HS-5 (cell line): Measurements from ENCODE around the gene SELENOM.
"Not testable (repeated sequence)": the region's sequence is repeated elsewhere in the genome, so short reads cannot be mapped to it uniquely, and the experiment has no call there.

Experiments
- DNase-seq: peaks from one replicate; pipeline ENCODE4 v3.0.0-alpha.2; 2012; ENCODE audit warnings: low read depth

SELENOM gene

DNA sequence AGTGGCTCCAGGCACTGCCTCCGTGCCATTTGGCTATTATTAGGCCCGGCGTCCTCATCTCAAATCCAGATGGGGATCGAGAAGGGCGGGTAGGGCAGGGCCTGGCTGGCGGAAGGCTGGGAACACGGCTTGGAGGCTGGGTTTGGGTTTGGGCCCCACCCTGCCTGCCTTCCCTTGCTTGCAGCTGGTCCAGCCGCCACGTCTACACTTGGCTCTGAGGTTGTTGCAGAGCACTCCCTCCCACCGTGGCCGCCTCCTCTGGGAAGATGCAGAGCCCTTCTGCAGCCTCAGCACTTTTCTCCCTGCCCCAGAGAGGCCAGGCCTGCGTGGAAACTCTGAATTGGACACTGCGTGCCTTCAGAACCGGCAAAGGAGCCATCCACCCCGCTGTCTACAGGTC is 31.4 kb downstream of the SELENOM start:
- DNase-seq = no peak

DNA sequence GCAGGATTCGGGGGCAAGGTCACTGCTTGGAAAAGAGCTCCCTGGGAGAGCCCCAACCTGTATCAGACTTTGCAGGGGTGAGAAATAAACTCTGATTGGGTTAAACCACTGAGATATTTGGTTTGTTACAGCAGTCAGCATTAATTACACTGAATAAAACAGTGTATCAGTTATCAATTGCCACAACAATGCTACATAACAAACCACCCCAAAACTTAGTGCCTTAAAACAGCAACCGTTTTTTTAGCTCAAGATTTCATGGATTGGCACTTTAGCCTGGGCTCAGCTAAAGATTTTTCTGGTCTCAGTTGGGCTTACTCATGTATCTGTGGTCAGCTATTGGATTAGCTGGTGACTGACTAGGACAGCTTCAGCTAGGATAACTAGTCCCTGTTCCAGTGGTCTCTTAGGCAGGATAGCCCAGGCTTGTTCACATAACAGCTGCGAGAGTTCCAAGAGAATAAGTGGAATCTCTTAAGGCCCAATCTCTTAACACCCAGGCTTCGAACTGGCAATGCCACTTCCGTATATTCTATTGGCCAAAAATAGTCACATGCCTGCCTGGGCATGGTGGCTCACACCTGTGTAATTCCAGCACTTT is 33.7 kb downstream of the SELENOM start:
- DNase-seq = not testable (repeated sequence)

DNA sequence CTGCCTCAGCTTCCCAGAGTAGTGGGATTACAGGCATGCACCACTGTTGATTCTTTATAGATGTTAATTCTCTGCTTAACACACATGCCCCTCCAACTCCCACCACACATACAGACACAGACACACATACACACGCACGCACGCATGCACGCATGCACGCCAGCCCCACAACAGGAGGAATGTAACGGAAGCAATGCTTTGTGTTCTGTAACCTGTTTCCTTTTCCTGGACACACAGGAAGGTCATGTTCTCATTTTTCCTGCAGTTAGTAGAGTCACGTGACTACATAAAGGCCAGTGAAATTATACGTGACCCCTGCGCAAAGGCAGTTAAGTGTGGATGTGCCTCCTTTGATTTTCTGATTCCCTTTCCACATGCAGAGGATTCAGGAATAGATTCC is 34.2 kb downstream of the SELENOM start:
- not testable (repeated sequence) for DNase-seq

DNA sequence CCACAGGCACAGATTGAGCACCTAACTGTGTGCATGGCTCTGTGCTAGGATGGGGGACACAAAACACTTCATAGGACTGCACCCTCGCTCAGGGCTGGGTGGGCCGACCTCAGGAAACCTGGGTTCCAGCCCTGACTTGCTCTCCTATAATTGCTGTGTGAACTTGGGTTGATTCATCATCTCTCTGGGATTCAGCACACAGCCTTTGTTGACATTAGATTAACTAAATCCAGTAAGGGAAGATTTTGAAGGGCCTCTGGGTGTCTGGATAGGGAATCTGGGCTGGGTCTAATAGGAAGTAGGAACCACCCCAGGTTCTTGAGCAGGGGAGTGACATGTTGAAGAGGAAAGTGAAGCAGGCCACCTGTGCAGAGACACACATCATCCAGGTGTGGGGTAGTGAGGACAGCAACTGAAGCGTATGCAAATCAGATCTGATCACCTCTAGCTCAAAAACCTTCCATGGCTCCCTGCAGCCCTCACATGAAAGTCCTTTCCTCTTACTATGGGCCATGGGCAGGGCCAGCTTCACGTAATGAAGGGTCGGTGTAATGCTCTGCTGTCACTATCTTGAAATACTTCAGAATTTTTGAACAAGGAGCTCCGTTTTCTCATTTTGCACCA is 37.6 kb downstream of the SELENOM start:
- DNase-seq = not testable (repeated sequence)

DNA sequence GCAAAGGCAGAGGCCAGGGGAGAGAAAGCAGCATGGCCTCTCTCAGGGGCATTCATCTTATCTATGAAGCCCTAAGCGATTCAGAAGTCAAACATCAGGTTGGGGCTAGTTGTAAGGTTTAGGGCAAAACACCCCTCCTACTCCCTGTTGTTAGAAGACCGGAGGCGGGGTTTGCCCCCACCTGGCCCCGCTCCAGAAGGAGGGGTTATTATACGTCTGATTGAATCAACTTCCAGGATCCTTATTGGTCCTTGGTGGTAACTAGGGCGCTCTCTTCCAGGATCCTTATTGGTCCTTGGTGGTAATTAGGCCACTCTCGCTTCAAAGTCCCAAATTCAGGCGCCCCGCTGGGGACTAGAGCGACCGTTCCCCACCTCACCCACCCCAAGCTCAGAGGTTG is 38.4 kb downstream of the SELENOM start:
- no peak for DNase-seq

DNA sequence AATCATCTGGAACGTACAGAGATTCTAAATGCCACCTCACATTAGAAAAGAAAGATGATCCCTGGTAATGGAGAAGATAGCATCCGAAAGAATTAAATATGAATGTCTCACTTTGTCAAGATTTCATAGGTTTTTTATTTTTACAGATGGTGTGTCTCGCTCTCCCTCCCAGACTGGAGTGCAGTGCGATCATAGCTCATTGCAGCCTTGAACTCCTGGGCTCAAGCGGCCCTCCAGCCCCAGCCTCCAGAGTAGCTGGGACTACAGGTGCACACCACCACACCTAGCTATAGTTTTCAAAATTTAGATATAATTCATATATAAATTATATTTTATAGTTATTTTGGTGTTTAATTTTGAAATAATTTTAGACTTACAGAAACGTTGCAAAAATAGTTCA is 43.0 kb downstream of the SELENOM start:
- no peak for DNase-seq

DNA sequence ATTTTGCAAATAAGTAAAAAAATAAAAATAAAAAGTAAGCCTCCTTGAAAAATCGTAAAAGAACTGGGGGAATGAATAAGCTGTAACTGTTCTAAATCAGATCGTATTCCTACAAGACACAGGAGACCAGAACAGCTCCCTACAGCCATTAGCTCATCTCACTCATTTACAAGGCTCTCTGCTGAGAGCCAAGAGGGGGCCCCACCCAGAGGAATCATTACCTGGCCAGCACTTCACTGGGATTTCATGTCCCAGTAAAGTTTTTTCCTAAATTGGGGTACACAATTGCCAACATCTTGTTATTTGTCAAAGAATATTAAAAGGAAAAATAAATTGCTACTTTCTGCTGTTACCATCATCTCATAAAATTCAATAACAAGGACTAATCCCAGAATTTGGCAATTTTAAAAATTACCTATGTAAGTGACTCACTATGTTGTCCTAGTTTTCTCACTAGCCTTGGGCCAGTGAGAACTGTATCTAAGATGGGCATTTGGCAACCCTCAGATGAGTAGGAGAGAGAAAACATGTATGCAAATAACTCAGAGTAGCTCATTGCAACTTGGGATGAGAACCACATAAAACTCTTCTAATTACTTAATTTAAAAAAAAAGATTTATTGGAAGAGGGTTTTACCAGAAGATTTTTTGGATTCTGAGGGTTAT is 44.7 kb downstream of the SELENOM start:
- no peak for DNase-seq

DNA sequence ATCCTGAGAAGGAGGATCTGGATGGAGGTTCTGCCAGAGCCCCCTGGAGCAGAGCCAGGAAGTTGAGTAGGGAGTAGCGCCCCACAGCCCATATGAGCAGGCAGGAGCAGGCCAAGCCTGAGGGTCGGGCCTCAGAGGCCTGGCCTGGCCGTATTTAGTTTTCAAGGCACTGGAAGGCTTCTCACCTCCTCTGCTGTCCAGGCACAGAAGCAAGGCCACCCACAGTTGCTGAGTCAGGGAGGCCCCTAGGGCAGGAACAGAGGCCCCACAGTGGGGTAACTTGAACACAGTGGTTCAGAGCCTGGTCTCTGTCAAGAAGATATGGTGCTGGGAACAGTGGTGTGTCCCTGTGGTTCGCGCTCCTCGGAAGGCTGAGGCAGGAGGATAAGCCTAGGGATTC is 47.7 kb downstream of the SELENOM start:
- not testable (repeated sequence) for DNase-seq

DNA sequence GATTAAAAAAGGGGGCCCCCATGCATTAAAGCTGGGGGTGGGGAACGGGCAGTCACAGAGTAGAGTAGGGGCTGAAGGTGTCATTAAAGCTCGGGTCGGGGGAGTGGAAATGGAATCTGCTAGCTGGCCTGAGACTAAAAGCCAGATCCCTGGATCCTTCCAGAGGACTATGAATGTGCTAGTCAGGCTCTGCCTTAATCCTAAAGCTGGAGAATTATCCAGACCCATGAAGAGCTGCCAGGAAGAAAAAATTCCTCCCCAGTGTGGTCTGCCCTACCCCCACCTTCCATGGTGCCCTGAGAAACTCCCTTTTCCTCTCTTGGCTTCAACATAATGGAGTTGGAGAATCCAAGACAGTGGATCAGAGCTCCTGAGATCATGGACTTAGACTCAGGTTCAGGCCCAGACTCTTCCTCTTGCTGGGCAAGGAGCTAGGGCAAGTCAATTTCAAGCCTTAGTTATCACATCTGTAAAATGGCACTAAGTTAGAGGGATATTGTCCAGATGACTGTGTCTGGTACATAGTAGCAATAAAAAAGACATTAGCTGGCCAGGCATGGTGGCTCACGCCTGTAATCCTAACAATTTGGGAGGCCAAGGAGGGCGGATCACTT is 50.3 kb downstream of the SELENOM start:
- no peak for DNase-seq

DNA sequence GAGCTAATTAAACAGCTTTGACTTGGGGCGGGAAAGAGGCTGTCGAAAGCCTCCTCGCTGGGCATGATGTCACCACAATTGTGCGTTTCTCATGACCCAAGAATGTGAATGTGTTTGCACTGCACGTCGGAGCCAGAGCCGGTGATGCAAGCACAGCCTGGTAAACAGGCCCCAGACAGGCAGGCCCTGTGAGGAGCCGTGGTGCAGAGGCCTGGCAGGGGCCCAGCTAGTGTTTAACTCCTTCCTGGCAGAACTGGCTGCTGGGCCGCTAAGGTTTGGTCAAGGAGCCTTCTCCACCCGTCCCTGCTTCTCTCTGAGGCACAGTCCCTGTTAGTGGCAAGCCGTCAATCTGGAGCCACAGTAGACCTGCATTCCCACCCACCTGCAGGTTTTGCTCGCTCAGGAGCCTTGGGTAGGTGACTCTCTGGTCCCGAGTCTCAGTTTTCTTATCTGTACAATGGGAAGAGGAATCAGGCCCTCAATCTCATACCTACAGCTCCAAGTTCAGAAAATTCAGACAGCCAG is 51.7 kb downstream of the SELENOM start:
- DNase-seq = peak; percentile 89

DNA sequence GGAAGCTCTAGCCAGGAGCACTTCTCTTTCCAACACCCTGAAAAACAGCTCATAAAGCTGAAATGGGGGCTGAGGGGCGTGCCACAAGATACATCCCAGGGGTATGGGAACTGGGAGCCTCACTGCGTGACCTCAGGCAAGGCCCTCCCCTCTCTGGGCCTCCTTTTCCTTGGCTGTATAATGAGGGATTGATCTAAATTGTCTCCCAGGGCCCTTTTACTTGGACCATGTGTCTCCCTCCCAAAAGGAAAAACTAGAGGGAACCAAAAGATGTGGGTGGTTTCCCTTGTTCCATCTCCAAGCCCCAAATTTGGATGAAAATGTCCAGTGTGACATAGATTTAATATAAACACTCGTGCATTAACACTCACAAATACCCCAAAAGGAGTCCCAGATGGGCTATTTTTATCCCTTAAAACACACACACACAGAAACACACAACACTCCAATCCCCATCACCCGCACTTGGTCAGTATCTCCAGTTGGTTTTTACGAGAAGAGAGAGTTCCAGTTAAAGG is 52.2 kb downstream of the SELENOM start:
- DNase-seq = no peak
